Measurements from ENCODE around the gene ATOSA. TPM values are rescaled to one million over a fixed set of nuclear protein-coding genes. Genes with fewer than 3 reads are reported as not detected.
A peak's percentile ranks its signal among the peaks of the same experiment; 100 is the strongest.

The ATOSA gene
- total RNA-seq, 1 donor from 2014 or later = 37.7 TPM

DNA sequence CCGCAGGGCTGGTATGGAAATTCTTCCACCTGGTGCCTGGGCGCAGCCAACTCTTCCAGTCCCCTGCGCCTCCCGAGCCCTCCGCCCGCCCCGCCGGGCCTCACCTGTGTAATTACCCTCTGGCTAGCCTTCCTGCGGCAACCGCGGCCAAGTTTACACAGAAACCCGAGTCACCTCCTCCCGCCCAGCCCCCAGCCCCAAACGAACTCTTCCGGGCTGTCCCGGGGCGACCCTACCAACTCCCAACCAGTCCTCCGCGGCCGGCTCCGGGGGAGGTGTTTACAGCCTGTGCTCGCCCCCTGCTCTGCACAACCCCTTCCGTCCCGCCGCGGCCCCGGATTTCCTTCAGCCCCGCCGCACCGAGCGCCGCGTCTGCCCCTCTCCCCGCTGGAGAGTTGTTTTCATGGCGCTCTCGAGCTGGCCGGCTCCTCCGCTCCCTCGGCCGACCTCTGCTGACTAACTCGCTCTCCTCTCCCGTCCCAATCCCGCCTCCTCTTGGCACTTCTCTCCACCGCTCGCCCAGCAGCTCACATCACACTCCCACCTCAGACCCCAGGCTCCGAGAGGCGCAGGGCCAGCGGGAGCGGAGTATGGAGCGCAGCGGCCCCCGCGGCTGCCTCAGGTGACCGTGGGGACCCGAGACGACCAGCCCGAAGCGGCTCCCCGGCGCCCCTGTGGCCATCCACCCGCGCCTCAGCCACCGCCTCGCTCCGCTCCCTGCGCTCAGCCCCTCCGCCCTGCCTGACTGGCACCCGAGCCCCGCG is 538 bp downstream of the ATOSA start:
- TF ChIP-seq, protein P1, sequence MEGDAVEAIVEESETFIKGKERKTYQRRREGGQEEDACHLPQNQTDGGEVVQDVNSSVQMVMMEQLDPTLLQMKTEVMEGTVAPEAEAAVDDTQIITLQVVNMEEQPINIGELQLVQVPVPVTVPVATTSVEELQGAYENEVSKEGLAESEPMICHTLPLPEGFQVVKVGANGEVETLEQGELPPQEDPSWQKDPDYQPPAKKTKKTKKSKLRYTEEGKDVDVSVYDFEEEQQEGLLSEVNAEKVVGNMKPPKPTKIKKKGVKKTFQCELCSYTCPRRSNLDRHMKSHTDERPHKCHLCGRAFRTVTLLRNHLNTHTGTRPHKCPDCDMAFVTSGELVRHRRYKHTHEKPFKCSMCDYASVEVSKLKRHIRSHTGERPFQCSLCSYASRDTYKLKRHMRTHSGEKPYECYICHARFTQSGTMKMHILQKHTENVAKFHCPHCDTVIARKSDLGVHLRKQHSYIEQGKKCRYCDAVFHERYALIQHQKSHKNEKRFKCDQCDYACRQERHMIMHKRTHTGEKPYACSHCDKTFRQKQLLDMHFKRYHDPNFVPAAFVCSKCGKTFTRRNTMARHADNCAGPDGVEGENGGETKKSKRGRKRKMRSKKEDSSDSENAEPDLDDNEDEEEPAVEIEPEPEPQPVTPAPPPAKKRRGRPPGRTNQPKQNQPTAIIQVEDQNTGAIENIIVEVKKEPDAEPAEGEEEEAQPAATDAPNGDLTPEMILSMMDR (conservative IDR thresholded peaks at IDR 0.05) = peak; percentile 8
- no peaks in the 10 kb centered on the region for H3K9me3 Mint-ChIP-seq

DNA sequence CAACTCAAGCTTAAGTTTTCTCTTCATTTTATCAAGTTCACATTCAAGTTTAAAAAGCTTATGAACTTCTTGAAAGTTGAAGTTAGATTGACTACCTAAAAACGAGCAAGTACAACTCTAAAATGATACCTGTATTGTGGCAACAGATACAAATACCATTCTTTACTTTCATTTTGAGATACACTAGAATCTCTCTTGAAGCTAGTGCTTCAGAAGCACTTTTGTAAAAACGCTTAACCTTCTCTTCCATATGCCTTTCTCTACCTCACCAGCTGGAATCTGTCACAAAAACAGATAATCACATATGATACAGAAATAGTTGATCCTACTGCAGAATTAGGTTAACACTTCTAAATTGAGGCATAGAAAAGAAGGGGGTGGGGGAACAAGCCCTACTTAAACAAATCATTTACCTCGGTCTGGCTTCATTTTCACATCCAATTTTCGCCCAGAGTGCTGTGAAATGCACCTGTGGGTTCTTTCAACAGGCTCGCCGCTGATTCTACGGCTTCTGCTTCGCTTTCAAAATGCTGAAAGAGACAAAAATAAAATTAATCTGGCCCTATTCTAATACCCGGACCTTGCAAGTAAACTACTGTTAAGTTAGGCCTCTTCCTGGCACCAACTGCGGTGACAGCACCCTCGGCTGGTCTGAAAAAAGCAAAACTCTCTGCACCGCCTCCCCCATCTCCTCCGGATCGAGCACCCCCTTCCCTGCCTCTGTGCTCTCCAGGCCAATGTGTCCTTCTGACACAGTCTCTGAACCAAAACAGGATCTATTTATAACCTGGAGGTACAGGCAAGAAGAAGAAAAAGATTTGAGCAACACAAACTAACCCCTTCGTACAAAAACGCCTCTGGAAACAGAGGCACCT is 1.4 kb downstream of the ATOSA start:
- no peak for DNase-seq (ENCODE audit: extremely low spot score, unreplicated experiment)
- H3K4me1 Mint-ChIP-seq (ENCODE audit: unreplicated experiment) = peaks cover 17% of the 10 kb centered on the region
- peaks cover 14% of the 10 kb centered on the region for H3K36me3 Mint-ChIP-seq
- H3K9me3 Mint-ChIP-seq = no peaks in the 10 kb centered on the region
- TF ChIP-seq, protein P1 (conservative IDR thresholded peaks at IDR 0.05) = no peak
- peak overlapping the region; percentile 100 for H3K4me3 Mint-ChIP-seq
- peak overlapping the region; percentile 94 for H3K27ac Mint-ChIP-seq
- peaks cover 9% of the 10 kb centered on the region for H3K27me3 Mint-ChIP-seq

More for the DNA sequence above, 538 bp downstream of the ATOSA start:
- Mint-ChIP-seq H3K36me3 (peaks cover 11% of the 10 kb centered on the region), H3K4me3 (peak overlapping the region; percentile 100), H3K4me1 (ENCODE audit: unreplicated experiment) (peaks cover 17% of the 10 kb centered on the region), H3K27ac (peak overlapping the region; percentile 94), H3K27me3 (peaks cover 10% of the 10 kb centered on the region)
- DNase-seq (ENCODE audit: extremely low spot score, unreplicated experiment) = peak; percentile 77

DNA sequence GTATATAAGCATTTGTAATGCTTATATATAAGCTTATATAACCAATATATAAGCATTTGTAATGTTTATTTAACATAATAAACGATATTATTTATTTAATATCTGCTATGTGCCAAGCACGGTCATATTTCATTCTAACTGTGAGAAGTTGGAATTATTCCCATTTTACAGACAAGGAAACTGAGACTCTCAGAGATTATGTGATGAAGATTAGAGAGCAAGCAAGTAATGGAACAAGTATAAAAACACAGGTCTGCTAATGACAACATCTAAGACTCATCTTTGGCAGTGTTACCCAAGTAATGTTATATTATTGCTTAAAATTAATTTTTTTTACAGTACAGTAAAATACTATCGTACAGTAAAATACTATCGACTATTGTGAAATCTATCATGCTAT is 4.4 kb downstream of the ATOSA start:
- H3K4me1 Mint-ChIP-seq (ENCODE audit: unreplicated experiment) = peaks cover 13% of the 10 kb centered on the region
- no peaks in the 10 kb centered on the region for H3K27me3 Mint-ChIP-seq
- peaks cover 28% of the 10 kb centered on the region for H3K36me3 Mint-ChIP-seq
- DNase-seq (ENCODE audit: extremely low spot score, unreplicated experiment) = no peak
- H3K9me3 Mint-ChIP-seq = no peaks in the 10 kb centered on the region
- H3K4me3 Mint-ChIP-seq = no peak overlapping the region
- H3K27ac Mint-ChIP-seq = no peak overlapping the region
- TF ChIP-seq, protein P1 (conservative IDR thresholded peaks at IDR 0.05) = no peak

DNA sequence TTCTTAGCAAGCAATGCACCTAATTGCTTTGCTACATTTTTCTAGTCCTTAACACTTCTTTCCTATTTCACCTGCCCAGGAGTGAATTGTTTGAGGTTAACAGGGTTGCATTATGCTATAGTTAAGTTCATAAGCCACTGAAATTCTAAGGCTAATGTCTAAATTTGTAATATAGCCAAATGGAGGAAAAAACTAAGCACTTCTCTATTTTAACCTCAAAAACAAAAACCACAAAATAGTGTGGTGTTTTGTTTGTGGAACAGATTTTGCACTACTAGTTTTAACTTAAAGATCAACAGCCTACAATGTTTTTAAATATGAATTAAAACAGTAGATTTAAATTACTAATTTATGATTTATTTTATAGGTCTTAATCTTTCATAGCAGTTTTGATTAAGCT is 5.5 kb downstream of the ATOSA start:
- H3K27ac Mint-ChIP-seq = no peak overlapping the region
- peaks cover 13% of the 10 kb centered on the region for H3K4me1 Mint-ChIP-seq (ENCODE audit: unreplicated experiment)
- no peaks in the 10 kb centered on the region for H3K9me3 Mint-ChIP-seq
- H3K27me3 Mint-ChIP-seq = no peaks in the 10 kb centered on the region
- DNase-seq (ENCODE audit: extremely low spot score, unreplicated experiment) = no peak
- H3K4me3 Mint-ChIP-seq = no peak overlapping the region
- TF ChIP-seq, protein P1 (conservative IDR thresholded peaks at IDR 0.05) = no peak
- H3K36me3 Mint-ChIP-seq = peaks cover 33% of the 10 kb centered on the region

DNA sequence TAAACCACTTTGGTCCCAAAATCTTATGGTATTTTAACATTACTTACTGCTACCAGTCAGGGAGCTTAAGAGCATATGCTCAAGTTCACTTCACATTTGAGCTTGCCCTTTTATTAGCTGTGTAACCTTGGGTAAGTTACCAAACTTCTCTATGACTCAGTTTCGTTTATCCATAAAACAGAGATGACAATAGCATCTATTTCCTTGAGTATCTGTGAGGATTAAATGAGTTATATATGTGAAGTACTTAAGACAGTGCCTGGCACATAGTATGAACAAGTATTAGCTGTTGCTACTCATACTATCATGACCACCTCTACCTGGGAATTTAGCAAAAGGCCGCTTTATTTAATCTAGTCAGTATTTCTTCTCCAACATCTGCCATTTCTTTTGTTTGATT is 5.9 kb downstream of the ATOSA start:
- H3K4me3 Mint-ChIP-seq = no peak overlapping the region
- H3K27ac Mint-ChIP-seq = no peak overlapping the region
- peaks cover 33% of the 10 kb centered on the region for H3K36me3 Mint-ChIP-seq

More for the DNA sequence above, 5.9 kb downstream of the ATOSA start:
- Mint-ChIP-seq H3K4me1 (ENCODE audit: unreplicated experiment) (peaks cover 13% of the 10 kb centered on the region), H3K27me3 (no peaks in the 10 kb centered on the region), H3K9me3 (no peaks in the 10 kb centered on the region)
- TF ChIP-seq, protein P1 (conservative IDR thresholded peaks at IDR 0.05) = no peak
- no peak for DNase-seq (ENCODE audit: extremely low spot score, unreplicated experiment)

Data from type B pancreatic cell (in vitro differentiated cells).